ENCODE results near the gene PACSIN2.

GRCh38 chr22:42891696-42892095 is 123.3 kb downstream of the PACSIN2 start:
- TF ChIP-seq CTCF (IDR thresholded peaks at IDR 0.05) (no peak), POLR2AphosphoS5 (IDR thresholded peaks at IDR 0.05; ENCODE audit: insufficient read depth in 1 of 2, low read depth in 1 of 2) (no peak), POLR2A (IDR thresholded peaks at IDR 0.05) (no peak)
